MM.1S (cell line): ENCODE measurements around the gene COL18A1.

Experiments used
- DNase-seq: peaks from one replicate; pipeline ENCODE4 v3.0.0-alpha.2; 2015
- H2AFZ ChIP-seq: fragments of 300-600 bp; sonication (generic); 2 replicates; pipeline ENCODE4 v1.6.0; 2016; ENCODE audit warnings: antibody characterized with exemption, low read length
- H3F3A ChIP-seq: fragments of 300-600 bp; sonication (generic); 2 replicates; pipeline ENCODE4 v1.6.1; 2016; ENCODE audit warnings: mild to moderate bottlenecking, antibody characterized with exemption, low read length, moderate library complexity, mixed read lengths; ENCODE audit not compliant: insufficient read depth
- H3K27ac ChIP-seq: fragments of 300-600 bp; sonication (generic); 2 replicates; pipeline ENCODE4 v1.5.1; 2016; ENCODE audit warnings: mild to moderate bottlenecking, low read length
- H3K27me3 ChIP-seq: fragments of 300-600 bp; sonication (generic); replicated peaks from 2 replicates; pipeline ENCODE4 v1.6.0; 2016; ENCODE audit warnings: low read length; ENCODE audit not compliant: insufficient read depth
- H3K36me3 ChIP-seq: fragments of 300-600 bp; sonication (generic); replicated peaks from 2 replicates; pipeline ENCODE4 v1.6.1; 2016; ENCODE audit warnings: mild to moderate bottlenecking, low read length, mixed read lengths; ENCODE audit not compliant: insufficient read depth
- H3K4me1 ChIP-seq: fragments of 300-600 bp; sonication (generic); 2 replicates; pipeline ENCODE4 v1.6.1; 2016; ENCODE audit warnings: low read length, mixed read lengths
- H3K4me2 ChIP-seq: fragments of 300-600 bp; sonication (generic); 2 replicates; pipeline ENCODE4 v1.6.0; 2016; ENCODE audit warnings: low read depth, low read length
- H3K4me3 ChIP-seq: fragments of 300-600 bp; sonication (generic); 2 replicates; pipeline ENCODE4 v1.5.1; 2016; ENCODE audit warnings: low read length, mixed read lengths
- H3K79me2 ChIP-seq: fragments of 300-600 bp; sonication (generic); 2 replicates; pipeline ENCODE4 v1.6.1; 2016; ENCODE audit warnings: mixed run types, low read length, mixed read lengths
- H3K9ac ChIP-seq: fragments of 300-600 bp; sonication (generic); 2 replicates; pipeline ENCODE4 v1.6.1; 2016; ENCODE audit warnings: low read length, mixed read lengths
- H3K9me2 ChIP-seq: fragments of 300-600 bp; sonication (generic); replicated peaks from 2 replicates; pipeline ENCODE4 v1.6.1; 2016; ENCODE audit warnings: mild to moderate bottlenecking, low read length, mixed read lengths; ENCODE audit not compliant: insufficient read depth
- H3K9me3 ChIP-seq: fragments of 300-600 bp; sonication (generic); replicated peaks from 2 replicates; pipeline ENCODE4 v1.6.1; 2016; ENCODE audit warnings: mild to moderate bottlenecking, low read length, mixed read lengths; ENCODE audit not compliant: insufficient read depth
- H4K20me1 ChIP-seq: fragments of 300-600 bp; sonication (generic); 2 replicates; pipeline ENCODE4 v1.6.1; 2016; ENCODE audit warnings: mild to moderate bottlenecking, low read length, moderate library complexity, mixed read lengths; ENCODE audit not compliant: insufficient read depth
- EZH2 ChIP-seq: fragments of 300-600 bp; sonication (generic); optimal IDR thresholded peaks from 2 replicates; pipeline ENCODE3; 2017; ENCODE audit warnings: low read depth, mild to moderate bottlenecking, antibody characterized with exemption, low read length, mixed read lengths
- EZH2phosphoT487 ChIP-seq: fragments of 300-600 bp; sonication (generic); IDR thresholded peaks from 2 replicates; pipeline ENCODE4 v1.6.1; 2018; ENCODE audit warnings: antibody characterized with exemption, low read length
- TF ChIP-seq, protein P1 (sequence below): fragments of 300-600 bp; sonication (generic); IDR thresholded peaks from 2 replicates; pipeline ENCODE4 v1.5.1; 2016; ENCODE audit warnings: antibody characterized with exemption, low read length, mixed read lengths

COL18A1 gene

DNA sequence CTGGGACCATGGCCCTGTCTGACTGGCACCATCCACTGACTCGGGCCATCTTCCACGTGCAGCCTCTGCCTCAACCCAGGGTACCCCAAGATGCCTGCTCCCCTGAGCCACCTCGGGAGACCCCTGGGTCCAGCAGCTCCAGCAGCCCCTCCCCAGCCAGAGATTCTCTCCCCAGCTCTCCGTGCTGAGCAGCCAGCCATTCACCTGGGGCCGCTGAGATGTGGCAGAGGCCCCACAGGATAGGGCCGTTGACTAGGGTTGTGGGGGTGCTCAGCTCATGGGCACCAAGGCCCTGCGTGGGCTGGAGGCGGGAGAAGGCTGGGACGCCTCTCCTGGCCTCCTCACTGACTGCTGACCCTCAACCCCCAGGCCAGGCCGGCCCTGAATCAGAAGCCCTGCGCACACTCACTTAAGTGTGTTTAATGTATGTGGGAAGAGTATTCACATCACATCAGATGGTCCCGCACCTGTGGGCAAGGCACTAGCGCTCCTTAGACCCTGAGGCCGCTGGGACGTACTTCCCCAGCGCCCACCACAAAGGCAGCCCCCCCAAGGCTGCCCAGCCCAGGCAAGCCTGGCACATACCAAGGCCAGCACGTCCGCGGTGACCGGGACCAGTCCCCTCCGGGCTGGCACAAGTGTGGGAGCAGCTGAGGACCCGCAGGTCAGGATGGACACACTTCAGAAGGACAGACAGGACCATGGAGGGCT, 109.5 kb downstream of the COL18A1 start:
- no peaks in the 10 kb centered on the region for H3K36me3 ChIP-seq
- TF ChIP-seq EZH2: no peak
- no peak overlapping the region for H3K9ac ChIP-seq

DNA sequence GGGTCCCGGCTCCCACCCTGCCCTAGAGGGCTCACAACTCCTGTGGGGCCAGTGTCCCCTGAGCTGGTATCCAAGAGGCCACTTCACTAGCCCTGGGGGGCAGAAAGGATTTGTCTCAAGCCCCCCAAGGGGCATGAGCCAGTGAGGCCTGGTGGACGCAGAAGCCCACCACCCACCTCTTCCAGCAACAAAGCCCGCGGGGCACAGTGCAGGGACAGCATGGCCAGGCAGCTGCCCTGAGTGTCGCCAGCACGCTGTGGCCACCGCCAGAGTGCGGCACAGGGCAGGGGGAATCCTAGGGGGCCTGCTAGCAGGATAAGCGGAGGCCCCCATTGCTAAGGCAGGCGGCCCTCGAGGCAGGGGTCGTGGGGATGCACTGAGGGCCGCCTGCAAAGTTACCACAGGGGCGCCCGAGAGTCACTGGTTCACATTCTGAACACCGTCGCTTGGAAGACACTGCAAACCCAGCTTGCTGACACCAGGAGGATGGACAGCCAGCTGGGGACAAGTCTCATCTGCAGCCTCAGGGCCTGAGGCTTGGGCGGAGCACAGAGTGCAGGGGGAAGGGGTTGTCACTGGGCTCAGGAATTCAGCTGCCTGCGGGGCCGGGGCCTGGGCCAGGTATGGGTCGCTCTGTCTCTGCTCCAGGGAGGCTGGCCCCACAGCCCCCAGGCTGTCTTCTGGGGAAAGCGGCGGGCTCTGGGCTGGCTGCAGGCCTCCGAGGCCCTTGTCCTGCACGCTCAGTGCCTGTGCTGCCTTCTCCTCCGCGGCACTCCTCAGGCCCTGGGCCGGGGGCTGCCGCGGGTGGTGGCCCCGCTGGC, 110.5 kb downstream of the COL18A1 start:
- Histone ChIP-seq H3K36me3 (no peaks in the 10 kb centered on the region), H3K9me2 (no peaks in the 10 kb centered on the region), H3F3A (no peaks in the 10 kb centered on the region), H3K4me3 (no peak overlapping the region), H3K27me3 (no peaks in the 10 kb centered on the region), H3K27ac (no peak overlapping the region), H3K9ac (no peak overlapping the region), H2AFZ (no peak overlapping the region), H3K9me3 (no peaks in the 10 kb centered on the region), H3K79me2 (0 out of 2 replicates have a peak, but pooled peaks cover 9% of the 10 kb centered on the region), H3K4me2 (no peak overlapping the region), H3K4me1 (no peaks in the 10 kb centered on the region), H4K20me1 (no peaks in the 10 kb centered on the region)
- TF ChIP-seq EZH2 (no peak), EZH2phosphoT487 (no peak)
- TF ChIP-seq, protein P1, sequence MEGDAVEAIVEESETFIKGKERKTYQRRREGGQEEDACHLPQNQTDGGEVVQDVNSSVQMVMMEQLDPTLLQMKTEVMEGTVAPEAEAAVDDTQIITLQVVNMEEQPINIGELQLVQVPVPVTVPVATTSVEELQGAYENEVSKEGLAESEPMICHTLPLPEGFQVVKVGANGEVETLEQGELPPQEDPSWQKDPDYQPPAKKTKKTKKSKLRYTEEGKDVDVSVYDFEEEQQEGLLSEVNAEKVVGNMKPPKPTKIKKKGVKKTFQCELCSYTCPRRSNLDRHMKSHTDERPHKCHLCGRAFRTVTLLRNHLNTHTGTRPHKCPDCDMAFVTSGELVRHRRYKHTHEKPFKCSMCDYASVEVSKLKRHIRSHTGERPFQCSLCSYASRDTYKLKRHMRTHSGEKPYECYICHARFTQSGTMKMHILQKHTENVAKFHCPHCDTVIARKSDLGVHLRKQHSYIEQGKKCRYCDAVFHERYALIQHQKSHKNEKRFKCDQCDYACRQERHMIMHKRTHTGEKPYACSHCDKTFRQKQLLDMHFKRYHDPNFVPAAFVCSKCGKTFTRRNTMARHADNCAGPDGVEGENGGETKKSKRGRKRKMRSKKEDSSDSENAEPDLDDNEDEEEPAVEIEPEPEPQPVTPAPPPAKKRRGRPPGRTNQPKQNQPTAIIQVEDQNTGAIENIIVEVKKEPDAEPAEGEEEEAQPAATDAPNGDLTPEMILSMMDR: no peak
- no peak for DNase-seq

More for the DNA sequence above, 109.5 kb downstream of the COL18A1 start:
- Histone ChIP-seq H2AFZ (no peak overlapping the region), H3K27me3 (no peaks in the 10 kb centered on the region), H3K79me2 (0 out of 2 replicates have a peak, but pooled peaks cover 6% of the 10 kb centered on the region), H3K9me3 (no peaks in the 10 kb centered on the region), H3K27ac (no peak overlapping the region), H3K4me3 (no peak overlapping the region), H3K4me1 (no peaks in the 10 kb centered on the region), H3K4me2 (no peak overlapping the region), H4K20me1 (no peaks in the 10 kb centered on the region), H3F3A (no peaks in the 10 kb centered on the region), H3K9me2 (no peaks in the 10 kb centered on the region)
- DNase-seq: no peak

DNA sequence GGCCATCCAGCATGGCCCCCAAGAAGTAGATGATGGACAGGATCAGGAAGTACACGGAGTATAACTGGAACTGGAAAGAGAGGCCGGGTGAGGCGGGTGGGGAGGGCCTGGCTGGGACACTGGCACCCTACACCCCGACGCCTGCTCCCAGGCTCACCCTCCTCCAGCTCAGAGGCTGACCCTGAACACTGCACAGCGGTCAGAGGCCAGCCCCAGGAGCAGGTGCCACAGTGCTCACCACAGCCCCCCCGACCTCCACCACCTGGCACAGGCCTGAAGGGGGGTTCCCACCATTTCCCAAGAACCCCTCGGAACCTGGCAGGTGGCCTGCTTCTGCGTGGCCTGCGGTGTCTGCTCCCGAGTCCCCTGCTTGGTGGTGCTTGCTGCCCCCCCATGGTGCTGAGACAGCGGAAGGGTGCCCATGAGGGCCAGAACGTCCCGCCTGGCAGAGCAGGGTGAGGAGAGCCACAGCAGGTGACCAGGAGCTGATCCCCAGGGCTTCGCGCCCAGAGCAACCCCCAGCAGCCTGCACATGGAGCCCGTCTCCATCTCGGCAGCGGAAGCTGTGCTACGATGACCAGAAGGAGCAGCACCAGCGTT, 111.2 kb downstream of the COL18A1 start:
- H3K4me3 ChIP-seq: no peak overlapping the region
- H3K4me2 ChIP-seq: no peak overlapping the region
- no peak overlapping the region for H3K9ac ChIP-seq
- H3K4me1 ChIP-seq: no peaks in the 10 kb centered on the region
- H3K36me3 ChIP-seq: no peaks in the 10 kb centered on the region
- H3F3A ChIP-seq: no peaks in the 10 kb centered on the region
- no peaks in the 10 kb centered on the region for H3K9me2 ChIP-seq
- no peak for DNase-seq
- no peaks in the 10 kb centered on the region for H4K20me1 ChIP-seq
- H3K79me2 ChIP-seq: 0 out of 2 replicates have a peak, but pooled peaks cover 9% of the 10 kb centered on the region
- no peak overlapping the region for H2AFZ ChIP-seq
- no peaks in the 10 kb centered on the region for H3K9me3 ChIP-seq
- no peak for TF ChIP-seq EZH2phosphoT487
- TF ChIP-seq, protein P1: no peak
- no peak for TF ChIP-seq EZH2
- H3K27ac ChIP-seq: no peak overlapping the region
- H3K27me3 ChIP-seq: no peaks in the 10 kb centered on the region
